ENCODE results near the gene LAMTOR3. TPM values are rescaled to one million over a fixed set of nuclear protein-coding genes. Genes with fewer than 3 reads are reported as not detected.

The LAMTOR3 gene
- total RNA-seq, 4 donors from 2014 or later: 34.4 to 49.5 (median 39.3) TPM

DNA sequence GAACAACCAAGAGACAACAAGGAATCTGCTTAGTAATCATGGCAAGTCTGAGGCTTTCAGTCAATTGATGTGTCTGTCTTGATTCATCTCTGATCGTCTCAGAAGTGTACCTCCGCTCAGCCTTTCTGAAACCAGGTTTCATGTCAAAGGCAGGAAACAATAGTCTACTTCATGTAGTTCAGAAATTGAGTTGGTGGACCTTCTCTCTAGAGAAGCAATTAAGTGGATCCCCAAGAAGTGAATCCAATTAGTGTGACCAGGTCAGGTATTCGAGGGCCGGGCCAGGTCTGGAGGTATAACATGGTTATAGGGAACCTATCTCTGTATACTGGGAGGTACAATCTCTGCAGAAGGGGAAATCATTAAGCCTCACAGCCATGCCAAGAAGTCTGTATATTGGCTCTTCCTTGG is 45.6 kb downstream of the LAMTOR3 start:
- no peaks in the 10 kb centered on the region for H3K27me3 ChIP-seq
- TF ChIP-seq POLR2A (IDR thresholded peaks at IDR 0.05) (no peak), CTCF (IDR thresholded peaks at IDR 0.05) (no peak), EP300 (IDR thresholded peaks at IDR 0.05) (no peak), POLR2AphosphoS5 (IDR thresholded peaks at IDR 0.05) (no peak)
- DNase-seq (ENCODE audit: low spot score in 2 of 2): no peak
- no peaks in the 10 kb centered on the region for H3K36me3 ChIP-seq
- H3K4me1 ChIP-seq: no peaks in the 10 kb centered on the region
- no peak overlapping the region for H3K27ac ChIP-seq
- no peaks in the 10 kb centered on the region for H3K9me3 ChIP-seq
- 87% methylated on average over 4 of the region's 4 CpGs for WGBS
- H3K4me3 ChIP-seq: no peak overlapping the region

DNA sequence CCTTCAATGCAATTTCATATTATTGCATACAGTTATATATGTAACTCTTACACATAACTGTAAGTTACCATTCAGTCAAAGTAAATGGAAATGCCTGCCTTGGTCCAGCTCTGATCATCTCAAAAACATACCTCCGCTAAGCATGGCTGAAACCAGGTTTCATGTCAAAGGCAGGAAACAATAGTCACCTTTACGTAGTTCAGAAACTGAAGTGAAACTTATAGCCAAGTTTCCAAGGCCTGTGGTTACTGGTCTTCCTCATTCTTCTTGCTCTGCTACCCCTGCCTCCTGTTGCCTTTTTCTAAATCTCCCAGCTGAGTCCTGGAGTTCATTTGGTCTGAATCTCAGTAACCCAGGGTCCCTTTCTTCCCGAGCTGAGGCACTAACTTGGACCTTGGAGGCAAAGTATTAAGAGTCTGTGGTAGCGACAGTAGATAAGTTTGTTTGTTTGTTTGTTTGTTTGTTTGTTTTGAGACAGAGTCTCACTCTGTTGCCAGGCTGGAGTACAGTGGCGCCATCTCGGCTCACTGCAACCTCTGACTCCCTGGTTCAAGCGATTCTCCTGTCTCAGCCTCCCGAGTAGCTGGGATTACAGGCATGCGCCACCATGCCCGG is 46.8 kb downstream of the LAMTOR3 start:
- no peak overlapping the region for H3K27ac ChIP-seq
- TF ChIP-seq EP300 (IDR thresholded peaks at IDR 0.05): no peak
- no peak for TF ChIP-seq POLR2AphosphoS5 (IDR thresholded peaks at IDR 0.05)
- no peak for TF ChIP-seq POLR2A (IDR thresholded peaks at IDR 0.05)
- no peak for TF ChIP-seq CTCF (IDR thresholded peaks at IDR 0.05)
- WGBS: 89% methylated on average over 10 of the region's 10 CpGs
- H3K4me1 ChIP-seq: no peaks in the 10 kb centered on the region
- H3K27me3 ChIP-seq: no peaks in the 10 kb centered on the region
- H3K9me3 ChIP-seq: no peaks in the 10 kb centered on the region
- DNase-seq (ENCODE audit: low spot score in 2 of 2): no peak
- no peaks in the 10 kb centered on the region for H3K36me3 ChIP-seq
- H3K4me3 ChIP-seq: no peak overlapping the region

GRCh38 chr4:99846891-99847290 is 47.3 kb downstream of the LAMTOR3 start:
- DNase-seq (ENCODE audit: low spot score in 2 of 2): no peak
- Histone ChIP-seq H3K36me3 (no peaks in the 10 kb centered on the region), H3K4me1 (no peaks in the 10 kb centered on the region), H3K4me3 (no peak overlapping the region), H3K27ac (no peak overlapping the region), H3K27me3 (no peaks in the 10 kb centered on the region), H3K9me3 (no peaks in the 10 kb centered on the region)
- TF ChIP-seq EP300 (IDR thresholded peaks at IDR 0.05) (no peak), CTCF (IDR thresholded peaks at IDR 0.05) (no peak), POLR2A (IDR thresholded peaks at IDR 0.05) (no peak), POLR2AphosphoS5 (IDR thresholded peaks at IDR 0.05) (no peak)
- 38% methylated on average over 1 of the region's 1 CpG for WGBS

GRCh38 chr4:99845708-99846469 is 48.3 kb downstream of the LAMTOR3 start:
- TF ChIP-seq POLR2A (IDR thresholded peaks at IDR 0.05): no peak
- no peak for TF ChIP-seq EP300 (IDR thresholded peaks at IDR 0.05)
- TF ChIP-seq CTCF (IDR thresholded peaks at IDR 0.05): no peak
- no peak for TF ChIP-seq POLR2AphosphoS5 (IDR thresholded peaks at IDR 0.05)
- H3K27me3 ChIP-seq: no peaks in the 10 kb centered on the region
- H3K36me3 ChIP-seq: no peaks in the 10 kb centered on the region
- DNase-seq (ENCODE audit: low spot score in 2 of 2): no peak
- no peak overlapping the region for H3K4me3 ChIP-seq
- H3K27ac ChIP-seq: no peak overlapping the region
- no peaks in the 10 kb centered on the region for H3K4me1 ChIP-seq
- no peaks in the 10 kb centered on the region for H3K9me3 ChIP-seq
- WGBS: 68% methylated on average over 2 of the region's 2 CpGs

DNA sequence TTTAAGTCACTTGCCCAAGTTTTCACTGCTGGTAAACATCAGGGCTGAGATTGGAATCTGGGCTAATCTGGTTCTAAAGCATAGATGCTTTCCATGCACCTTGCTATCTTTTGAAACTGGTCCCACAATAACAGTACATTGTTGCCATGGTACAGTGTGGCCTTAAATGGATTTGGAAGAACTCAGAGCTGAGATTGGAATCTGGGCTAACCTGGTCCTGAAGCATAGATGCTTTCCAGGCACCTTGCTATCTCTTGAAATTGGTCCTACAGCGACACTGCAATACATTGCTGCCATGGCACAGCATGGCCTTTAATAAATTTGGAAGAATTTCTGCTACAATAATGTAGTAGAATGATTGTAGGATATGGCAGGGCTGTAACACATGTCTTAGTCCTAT is 49.0 kb downstream of the LAMTOR3 start:
- 92% methylated on average over 1 of the region's 1 CpG for WGBS

More for the DNA sequence above, 49.0 kb downstream of the LAMTOR3 start:
- TF ChIP-seq POLR2AphosphoS5 (IDR thresholded peaks at IDR 0.05) (no peak), POLR2A (IDR thresholded peaks at IDR 0.05) (no peak), CTCF (IDR thresholded peaks at IDR 0.05) (no peak), EP300 (IDR thresholded peaks at IDR 0.05) (no peak)
- Histone ChIP-seq H3K9me3 (no peaks in the 10 kb centered on the region), H3K36me3 (no peaks in the 10 kb centered on the region), H3K4me3 (no peak overlapping the region), H3K27me3 (no peaks in the 10 kb centered on the region), H3K4me1 (no peaks in the 10 kb centered on the region), H3K27ac (no peak overlapping the region)
- DNase-seq (ENCODE audit: low spot score in 2 of 2): no peak
